Stimulated activated CD4-positive, alpha-beta T cell treated with anti-CD3 and anti-CD28 coated beads, Interleukin-12 subunit alpha, Interleukin-12 subunit beta, amount 100 ng/mL, for 48 hours (primary cell): ENCODE data around the gene PLD1.
"Not testable (repeated sequence)": the region's sequence is repeated elsewhere in the genome, so short reads cannot be mapped to it uniquely, and the experiment has no call there.

Source experiments
- DNase-seq, 3 donors: peaks; one replicate each; pipeline ENCODE4 v3.0.0-alpha.2; 2020; ENCODE audit warnings: low read depth in 2 of 3, low spot score in 1 of 3

Gene PLD1

DNA sequence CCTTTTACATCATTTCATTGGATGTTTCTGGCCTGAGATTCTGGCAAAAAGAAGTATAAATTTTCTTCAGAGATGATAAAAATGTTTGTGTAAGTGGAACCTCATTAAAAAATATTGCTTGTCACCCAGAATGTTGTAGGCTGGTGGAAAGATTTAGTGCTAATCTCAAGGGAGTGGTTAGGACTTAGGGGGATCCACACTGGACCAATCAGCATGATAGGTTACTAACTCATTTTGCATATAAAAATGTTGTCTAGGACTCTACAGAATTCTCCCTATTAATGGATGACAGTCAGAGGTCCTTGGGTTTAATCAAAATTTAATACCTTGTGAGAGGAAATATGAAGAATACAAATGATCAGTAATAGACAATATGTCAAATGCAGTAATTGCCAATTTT is 241.5 kb downstream of the PLD1 start:
- no peak for DNase-seq

DNA sequence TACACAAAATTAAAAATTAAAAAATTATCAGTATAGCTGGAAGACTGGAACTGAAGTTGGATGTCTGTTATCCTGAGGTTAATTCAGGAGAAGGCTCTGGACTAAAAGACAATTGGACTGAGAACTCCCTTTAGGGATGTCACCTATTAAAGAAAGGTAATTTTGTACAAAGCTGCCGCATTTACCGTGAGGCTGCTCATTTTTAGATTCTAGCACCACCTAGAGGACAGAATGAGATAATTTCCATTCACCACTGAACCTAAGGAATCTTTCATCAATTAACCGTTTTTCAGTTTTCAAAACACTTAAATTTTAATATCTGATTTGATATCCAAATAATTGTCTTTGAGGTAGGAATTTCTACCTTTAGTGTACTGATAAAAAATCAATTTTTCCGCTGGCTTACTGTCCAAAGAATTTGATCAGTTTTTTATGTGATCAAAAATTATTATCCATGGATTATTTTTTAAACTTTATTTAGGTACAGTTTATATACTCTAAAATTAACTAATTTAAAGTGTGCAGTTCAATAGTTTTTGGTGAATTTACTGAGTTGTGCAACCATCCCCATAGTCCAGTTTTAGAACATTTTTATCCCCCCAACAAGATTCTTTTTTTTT is 243.4 kb downstream of the PLD1 start:
- peak in 1 of 3 donors; percentile 35 for DNase-seq

DNA sequence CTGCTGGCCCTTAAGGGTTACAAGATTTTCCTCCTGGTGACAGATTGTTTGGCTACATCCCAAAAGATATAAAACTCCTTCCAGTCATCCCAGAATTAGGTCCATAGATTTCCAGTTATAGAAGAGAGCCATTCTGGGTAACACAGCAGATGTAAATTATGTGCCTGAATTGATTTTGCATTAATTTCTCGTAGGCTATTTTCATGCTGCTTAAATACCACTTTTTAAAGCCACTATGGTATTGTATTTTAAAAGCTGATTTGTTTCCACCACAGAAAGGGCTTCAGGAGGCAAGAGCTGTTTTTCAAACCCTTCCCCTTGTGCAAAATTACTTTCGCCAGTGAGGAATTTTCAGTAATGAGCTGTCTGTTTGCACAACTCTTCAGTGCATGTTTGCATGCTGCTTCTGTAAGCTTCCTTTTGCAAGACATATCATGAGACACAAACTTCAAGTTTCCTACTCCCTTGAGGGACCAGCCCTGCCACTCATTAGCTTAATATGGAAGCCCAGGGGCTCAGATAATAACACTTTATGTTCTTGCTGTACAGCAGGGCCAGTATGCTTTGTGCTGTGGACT is 244.7 kb downstream of the PLD1 start:
- no peak for DNase-seq

DNA sequence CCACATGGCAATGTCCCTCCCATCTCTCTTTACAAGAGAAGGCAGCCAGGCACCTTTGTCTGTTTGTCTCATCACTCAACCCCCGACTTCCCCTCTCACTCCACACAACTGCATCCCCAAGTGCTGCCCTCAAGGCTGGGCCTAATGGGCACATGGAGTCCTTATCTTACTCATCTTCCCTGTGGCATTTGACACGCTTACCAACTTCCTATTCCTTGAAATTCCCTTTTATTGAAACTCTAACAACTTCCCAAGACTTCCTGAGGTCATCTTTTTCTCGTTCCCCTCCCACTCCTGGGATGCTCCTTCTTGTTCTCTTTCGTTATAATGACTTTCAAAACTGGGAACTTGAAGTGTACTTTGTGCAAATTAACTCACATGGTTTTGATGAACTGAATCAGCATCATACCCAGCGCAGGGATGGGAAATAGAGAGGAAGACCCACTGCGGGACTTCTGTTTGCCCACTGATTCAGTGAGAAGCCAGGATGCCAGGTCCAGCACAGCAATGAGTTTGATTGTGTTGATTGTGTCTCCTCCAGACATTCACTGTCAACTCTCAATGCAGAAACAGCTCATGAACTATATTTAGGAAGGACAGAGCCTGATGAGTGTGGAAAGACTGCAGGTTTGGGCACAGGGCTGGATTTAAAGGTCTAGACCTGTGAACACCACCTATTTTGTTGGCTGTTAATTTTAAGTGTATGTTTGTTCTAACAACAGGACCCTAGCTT is 245.4 kb downstream of the PLD1 start:
- DNase-seq, result no peak

DNA sequence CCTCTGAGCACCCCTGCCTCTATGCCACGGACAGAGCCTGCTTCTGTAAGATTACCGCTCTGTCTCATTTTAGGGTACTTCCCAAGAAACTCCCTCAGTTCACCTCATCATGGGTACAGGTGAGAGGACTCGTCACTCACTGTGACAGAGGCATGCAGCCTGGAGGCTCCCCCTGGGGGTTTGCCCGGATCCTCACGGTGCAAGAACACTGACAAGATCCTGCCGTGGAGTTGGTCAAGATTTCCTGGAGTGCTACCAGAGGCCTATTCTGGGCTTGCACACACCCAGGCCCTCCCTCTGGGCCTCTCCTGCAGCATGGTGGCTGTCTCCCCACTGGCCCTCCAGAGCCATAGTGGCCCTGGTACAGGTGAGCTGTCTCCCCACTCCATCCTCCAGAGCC is 247.0 kb downstream of the PLD1 start:
- no peak for DNase-seq

DNA sequence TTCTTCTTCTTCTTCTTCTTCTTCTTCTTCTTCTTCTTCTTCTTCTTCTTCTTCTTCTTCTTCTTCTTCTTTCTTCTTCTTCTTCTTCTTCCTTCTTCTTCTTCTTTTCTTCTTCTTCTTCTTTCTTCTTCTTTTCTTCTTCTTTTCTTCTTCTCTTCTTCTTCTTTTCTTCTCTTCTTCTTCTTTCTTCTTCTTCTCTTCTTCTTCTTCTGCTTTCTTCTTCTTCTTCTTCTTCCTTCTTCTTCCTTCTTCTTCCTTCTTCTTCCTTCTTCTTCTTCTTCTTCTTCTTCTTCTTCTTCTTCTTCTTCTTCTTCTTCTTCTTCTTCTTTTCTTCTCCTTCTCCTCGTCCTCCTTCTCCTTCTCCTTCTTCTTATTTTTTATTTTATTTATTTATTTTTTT is 247.8 kb downstream of the PLD1 start:
- DNase-seq, result not testable (repeated sequence)

DNA sequence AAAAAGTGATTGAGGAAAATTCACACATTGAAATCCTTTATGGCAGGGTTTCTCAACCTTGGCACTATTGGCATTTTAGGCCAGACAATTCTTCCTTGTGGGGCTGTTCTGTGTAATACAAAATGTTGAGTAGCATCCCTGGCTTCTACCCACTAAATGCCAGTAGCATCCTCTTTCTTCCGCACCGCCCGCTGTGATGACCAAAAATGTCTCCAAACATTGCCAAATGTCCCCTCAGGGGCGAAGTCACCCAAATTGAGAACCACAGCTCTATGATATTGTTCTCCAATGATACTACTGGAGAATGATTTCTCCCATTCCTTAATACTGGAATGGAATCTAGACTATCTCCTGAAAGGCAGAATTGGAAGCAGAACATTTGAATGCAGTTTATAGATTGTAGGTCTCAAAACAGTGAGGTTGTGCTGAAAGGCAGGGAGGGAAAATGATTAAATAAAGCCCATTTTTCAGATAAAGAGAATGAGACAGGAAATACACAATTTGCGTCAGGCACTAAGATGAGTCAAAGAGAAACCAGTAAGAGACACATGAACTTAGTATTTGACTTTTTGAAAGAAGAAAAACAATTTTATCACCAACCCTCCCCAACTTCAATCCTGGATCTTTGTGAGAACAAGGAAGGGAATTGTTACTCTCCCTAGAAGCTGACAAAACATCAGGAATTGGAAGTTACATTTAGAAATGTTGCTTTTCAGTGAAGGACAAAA is 248.5 kb downstream of the PLD1 start:
- DNase-seq, result no peak

DNA sequence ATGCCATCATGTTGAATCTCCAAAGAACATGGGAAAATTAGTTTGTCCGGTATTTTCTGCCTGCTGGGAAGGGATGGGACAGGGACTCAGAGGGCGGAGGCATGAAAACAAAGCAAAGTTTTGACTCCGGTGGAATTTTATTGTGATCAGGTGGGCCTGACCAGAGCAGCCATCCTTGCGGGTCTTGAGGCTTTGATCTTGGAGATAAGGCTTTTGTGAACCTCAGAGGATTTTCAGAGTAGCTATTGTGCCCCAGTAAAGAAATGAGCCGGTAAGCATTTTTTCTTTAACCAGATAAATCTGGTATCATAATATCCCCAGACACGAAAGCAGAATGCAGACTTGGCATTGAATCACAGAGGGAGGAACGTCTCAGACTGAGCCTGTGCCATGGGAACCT is 250.7 kb downstream of the PLD1 start:
- DNase-seq, result no peak

DNA sequence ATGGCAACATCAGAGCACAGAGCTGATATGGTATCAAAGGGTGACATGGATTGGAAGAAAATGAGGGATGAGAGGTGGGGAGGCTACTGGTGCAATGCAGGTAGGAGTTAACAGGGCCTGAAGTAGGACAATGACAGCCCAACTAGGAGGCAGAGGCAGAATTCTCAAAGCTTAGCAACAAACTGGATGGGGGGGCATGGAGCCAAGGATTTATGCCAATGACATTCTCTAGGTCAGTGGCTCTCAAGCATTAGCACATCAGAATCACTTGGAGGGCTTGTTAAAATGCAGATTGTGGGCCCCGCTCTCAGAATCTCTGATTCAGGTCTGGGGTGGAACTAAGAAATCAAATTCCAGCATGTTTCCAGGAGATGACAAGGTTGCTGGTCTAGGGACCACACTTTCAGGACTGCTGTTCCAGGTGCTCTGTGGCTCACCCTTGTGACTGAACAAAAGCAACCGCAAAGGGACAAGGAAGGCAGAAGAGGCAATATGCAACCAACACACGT is 252.0 kb downstream of the PLD1 start:
- DNase-seq, result no peak

DNA sequence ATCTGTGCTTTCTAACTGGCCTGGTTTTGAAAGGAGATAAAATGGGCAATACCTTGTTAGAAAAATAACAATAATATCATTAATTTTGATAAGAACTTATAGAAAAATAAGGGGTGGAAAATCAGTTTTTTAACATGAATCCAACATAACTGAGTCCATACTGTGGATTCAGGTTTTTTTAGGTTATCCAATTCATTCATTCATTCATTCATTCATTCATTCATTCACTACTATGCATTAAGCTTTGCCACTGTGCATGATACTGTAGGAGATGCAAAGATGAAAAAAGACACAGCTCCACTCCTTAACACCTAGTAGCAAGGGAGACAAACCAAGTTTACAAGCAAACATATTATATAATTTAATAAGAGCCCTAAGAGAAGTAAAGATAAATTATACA is 253.1 kb downstream of the PLD1 start:
- DNase-seq, result no peak

DNA sequence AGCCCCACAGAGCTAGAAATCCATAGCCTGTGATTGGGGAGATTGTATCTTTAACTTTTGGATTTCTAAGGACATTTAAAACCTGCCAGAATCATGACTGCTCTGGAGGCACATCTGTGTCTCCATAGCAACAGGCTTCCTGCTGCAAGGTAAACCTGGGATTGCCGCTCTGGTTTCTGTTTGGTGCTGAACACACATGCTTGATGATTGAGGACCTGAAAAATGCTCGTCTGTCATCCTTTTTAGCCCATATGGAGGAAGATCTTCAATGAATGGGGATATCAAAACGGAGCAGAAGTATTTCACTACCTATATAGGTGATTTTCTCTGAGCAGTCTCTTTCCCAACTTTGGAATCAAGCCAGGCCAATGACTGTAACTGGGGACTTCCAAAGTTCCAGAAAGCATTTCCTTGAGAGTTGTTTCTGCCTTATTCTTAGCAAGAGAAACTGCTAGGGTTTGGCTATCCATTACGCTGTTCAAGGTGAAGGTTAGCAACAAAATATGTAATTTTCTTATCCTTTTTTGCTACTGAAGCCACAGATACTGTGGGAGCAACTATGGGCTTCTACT is 253.6 kb downstream of the PLD1 start:
- no peak for DNase-seq

DNA sequence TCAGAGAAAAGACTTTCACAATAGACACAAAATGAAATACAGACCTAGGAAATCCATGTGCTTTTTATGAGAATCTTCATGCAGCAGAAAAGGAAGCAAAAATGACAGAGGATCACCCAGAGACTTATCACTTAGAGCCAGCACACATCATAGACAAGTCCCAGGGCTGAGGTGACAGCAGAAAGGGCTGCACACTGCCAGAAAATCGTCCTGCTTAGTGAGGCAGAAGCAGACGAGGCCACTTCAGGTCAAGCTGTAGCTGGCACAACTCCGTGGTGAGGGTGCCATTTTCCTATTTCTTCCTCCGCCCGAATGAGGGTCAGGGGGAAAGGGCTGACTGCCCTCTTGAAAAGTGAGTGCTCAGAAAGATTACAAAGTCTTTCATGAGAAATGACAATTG is 254.1 kb downstream of the PLD1 start:
- DNase-seq, result no peak

DNA sequence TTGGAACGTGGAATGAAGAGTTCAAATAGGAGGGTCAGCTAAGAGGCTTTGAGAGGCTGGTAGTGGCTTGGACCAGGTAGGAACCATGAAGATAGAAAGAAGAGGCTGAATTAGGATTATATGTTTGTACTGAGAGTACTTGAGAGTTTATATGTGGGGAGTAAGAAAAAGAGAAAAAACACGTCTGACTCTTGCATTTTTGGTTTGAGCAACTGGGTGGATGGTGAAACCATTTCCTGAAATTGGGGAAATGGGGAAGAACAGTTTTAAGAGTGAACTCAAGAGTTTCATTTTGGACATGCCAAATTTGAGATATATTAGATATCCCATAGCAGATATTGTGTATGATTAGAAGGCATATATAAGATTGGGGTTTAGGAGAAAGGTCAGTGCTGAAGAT is 257.2 kb downstream of the PLD1 start:
- no peak for DNase-seq

DNA sequence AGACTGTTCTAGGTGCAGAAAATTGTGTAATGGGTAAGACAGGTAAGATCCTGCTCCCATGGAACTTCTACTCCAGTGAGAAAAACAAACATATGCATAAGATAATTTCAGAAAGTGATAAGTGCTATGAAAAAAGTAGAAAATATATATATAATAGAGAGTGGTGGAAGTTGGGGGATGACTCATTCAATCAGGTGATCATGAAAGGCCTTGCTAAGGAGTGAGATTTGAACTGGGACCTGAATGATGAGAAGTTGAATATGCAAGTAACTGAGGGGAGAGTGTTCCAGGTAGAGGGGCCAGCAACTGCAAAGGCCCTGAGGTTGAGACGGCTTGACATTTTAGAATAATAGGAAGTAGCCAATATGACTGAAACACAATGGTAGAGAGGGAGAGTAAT is 257.8 kb downstream of the PLD1 start:
- DNase-seq, result no peak

DNA sequence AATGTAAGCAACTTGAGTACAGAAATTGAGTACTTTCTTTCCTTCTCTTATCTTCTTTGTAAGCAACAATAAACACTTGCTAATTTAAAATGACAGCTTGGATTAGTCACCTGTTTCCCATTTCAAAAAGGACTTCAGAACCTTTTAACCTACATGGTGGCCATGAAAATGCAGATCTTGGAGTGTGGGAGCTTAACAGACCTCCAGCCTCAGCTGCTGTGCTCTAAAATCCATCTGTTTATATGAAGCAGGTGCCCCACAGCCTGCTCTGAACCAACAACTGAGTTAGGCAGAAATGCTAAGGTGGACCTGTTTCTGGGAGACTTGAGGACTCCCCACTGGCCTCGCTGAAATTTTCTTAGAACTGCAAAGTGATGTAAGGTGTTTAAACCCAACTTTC is 259.0 kb downstream of the PLD1 start:
- no peak for DNase-seq
